VCaP (cell line): Measurements from ENCODE around the gene MAJIN.

ENCODE experiments used
- H3K27ac ChIP-seq: fragments of 450-650 bp; 2 replicates; pipeline ENCODE4 v1.5.1; 2017
- TF ChIP-seq, protein P1 (sequence below): fragments of 450-650 bp; conservative IDR thresholded peaks from 2 replicates; pipeline ENCODE4 v1.5.1; 2017; ENCODE audit warnings: mild to moderate bottlenecking, moderate library complexity

MAJIN gene, protein sequence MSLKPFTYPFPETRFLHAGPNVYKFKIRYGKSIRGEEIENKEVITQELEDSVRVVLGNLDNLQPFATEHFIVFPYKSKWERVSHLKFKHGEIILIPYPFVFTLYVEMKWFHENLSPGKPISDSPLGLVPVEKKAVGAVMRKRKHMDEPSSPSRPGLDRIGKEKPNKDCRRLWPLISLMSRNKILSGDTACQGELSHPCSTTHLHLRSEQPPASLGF

GRCh38 chr11:64971421-64972233, at the start of gene MAJIN:
Gene MAJIN, minus strand, starts transcription at chr11:64972108. Its CDS starts 12,703 bp downstream, at chr11:64959405.
- H3K27ac ChIP-seq = peak within 1 kb of the TSS; percentile 73
- TF ChIP-seq, protein P1, sequence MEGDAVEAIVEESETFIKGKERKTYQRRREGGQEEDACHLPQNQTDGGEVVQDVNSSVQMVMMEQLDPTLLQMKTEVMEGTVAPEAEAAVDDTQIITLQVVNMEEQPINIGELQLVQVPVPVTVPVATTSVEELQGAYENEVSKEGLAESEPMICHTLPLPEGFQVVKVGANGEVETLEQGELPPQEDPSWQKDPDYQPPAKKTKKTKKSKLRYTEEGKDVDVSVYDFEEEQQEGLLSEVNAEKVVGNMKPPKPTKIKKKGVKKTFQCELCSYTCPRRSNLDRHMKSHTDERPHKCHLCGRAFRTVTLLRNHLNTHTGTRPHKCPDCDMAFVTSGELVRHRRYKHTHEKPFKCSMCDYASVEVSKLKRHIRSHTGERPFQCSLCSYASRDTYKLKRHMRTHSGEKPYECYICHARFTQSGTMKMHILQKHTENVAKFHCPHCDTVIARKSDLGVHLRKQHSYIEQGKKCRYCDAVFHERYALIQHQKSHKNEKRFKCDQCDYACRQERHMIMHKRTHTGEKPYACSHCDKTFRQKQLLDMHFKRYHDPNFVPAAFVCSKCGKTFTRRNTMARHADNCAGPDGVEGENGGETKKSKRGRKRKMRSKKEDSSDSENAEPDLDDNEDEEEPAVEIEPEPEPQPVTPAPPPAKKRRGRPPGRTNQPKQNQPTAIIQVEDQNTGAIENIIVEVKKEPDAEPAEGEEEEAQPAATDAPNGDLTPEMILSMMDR = no peak

- TF ChIP-seq, protein P1 = no peak
These were observed 49.6 kb upstream of the MAJIN start for GRCh38 chr11:65021509-65021908.

GRCh38 chr11:65021003-65021402, 49.1 kb upstream of the MAJIN start:
- TF ChIP-seq, protein P1 = no peak

More at GRCh38 chr11:65021509-65021908, 49.6 kb upstream of the MAJIN start:
- H3K27ac ChIP-seq = no peak overlapping the region

GRCh38 chr11:65019824-65020223, 47.9 kb upstream of the MAJIN start:
- TF ChIP-seq, protein P1 = no peak
- no peak overlapping the region for H3K27ac ChIP-seq

More at GRCh38 chr11:65021003-65021402, 49.1 kb upstream of the MAJIN start:
- H3K27ac ChIP-seq = no peak overlapping the region

GRCh38 chr11:65017937-65018336, 46.0 kb upstream of the MAJIN start:
- TF ChIP-seq, protein P1 = no peak
- no peak overlapping the region for H3K27ac ChIP-seq

- TF ChIP-seq, protein P1 = peak; percentile 30
- H3K27ac ChIP-seq = peak overlapping the region; percentile 99
These were observed 44.8 kb upstream of the MAJIN start for GRCh38 chr11:65016705-65017104.

- TF ChIP-seq, protein P1 = no peak
- H3K27ac ChIP-seq = peak overlapping the region; percentile 99
These were observed 42.9 kb upstream of the MAJIN start for GRCh38 chr11:65014726-65015227.
